Measurements from ENCODE around the gene HSCB.

- TF ChIP-seq CTCF (IDR thresholded peaks at IDR 0.05) (no peak), POLR2AphosphoS5 (IDR thresholded peaks at IDR 0.05) (peak in 1 of 3 donors; percentile 45)
Observed at GRCh38 chr22:28711820-28712777, 29.7 kb upstream of the HSCB start.

All from suprapubic skin (tissue), 3 donors.